NB4 (cell line): ENCODE data around the gene HOXA5.

ENCODE experiments used
- CTCF ChIP-seq: IDR thresholded peaks from one replicate; pipeline ENCODE4 v1.5.1; 2012; ENCODE audit warnings: low read depth, low read length
- MAX ChIP-seq: IDR thresholded peaks from 2 replicates; pipeline ENCODE4 v1.6.1; 2011; ENCODE audit warnings: low read depth, low read length
- POLR2A ChIP-seq: IDR thresholded peaks from 2 replicates; pipeline ENCODE4 v1.6.1; 2011; ENCODE audit warnings: mild to moderate bottlenecking; ENCODE audit not compliant: insufficient read length; ENCODE audit errors: extremely low read depth

GRCh38 chr7:27153526-27153925 is 10.0 kb upstream of the HOXA5 start:
- TF ChIP-seq CTCF (no peak), POLR2A (no peak), MAX (no peak)
